ENCODE data around the gene RMRP.

RMRP gene

DNA sequence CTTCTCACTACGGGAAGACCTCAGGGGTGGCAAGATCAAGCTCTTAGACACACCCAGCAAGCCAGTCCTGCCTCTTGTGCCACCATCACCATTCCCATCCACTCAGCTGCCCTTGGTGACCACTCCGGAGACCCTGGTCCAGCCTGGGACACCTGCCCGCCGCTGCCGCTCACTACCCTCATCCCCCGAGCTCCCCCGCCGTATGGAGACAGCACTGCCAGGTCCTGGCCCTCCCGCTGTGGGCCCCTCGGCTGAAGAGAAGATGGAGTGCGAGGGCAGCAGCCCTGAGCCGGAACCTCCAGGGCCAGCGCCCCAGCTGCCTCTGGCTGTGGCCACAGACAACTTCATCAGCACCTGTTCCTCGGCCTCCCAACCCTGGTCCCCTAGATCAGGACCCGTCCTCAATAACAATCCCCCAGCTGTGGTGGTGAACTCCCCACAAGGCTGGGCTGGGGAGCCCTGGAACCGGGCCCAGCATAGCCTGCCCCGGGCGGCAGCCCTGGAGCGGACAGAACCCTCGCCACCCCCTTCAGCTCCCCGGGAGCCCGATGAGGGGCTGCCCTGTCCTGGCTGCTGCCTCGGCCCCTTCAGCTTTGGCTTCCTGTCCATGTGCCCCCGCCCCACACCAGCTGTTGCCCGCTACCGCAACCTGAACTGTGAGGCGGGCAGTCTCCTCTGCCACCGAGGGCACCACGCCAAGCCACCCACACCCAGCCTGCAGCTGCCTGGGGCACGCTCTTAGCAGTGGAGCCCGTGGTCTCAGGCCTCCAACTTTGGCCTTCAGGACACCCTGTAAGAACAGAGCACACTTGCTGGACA is 48.6 kb downstream of the RMRP start:
- DNase-seq: no peak

DNA sequence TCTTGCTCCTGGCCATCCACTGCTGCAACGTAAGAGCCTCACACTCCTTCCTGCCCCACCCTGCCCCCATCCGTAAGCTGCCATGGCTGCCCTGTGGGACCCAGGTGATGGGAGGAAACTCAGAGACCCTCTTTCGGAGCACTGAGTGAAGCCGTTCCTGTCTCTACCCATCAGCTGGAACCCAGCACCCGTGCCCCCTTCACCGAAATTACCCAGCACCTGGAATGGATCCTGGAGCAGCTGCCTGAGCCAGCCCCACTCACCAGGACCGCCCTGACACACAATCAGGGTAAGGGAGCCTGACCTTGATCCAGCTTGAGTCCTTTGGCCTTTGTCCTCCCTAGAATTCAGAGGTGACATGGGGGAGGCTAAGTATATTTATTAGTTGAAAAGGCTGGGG is 49.6 kb downstream of the RMRP start:
- DNase-seq: no peak

Measured in stimulated activated CD4-positive, alpha-beta T cell treated with anti-CD3 and anti-CD28 coated beads, Interleukin-4, amount 100 ng/mL, for 24 hours (primary cell).